Endothelial cell of hepatic sinusoid (primary cell): ENCODE measurements around the gene CCDC187.
"Not testable (repeated sequence)": the region's sequence is repeated elsewhere in the genome, so short reads cannot be mapped to it uniquely, and the experiment has no call there.

Source experiments
- in situ Hi-C: cut with HindIII; loops from 2 replicates; pipeline ENCODE4 v1.10.0; 2017; ENCODE audit warnings: low sequenced_read_pairs

Gene CCDC187

GRCh38 chr9:136303825-136304416 lies at the start of gene CCDC187:
CCDC187 (minus strand) TSS chr9:136304094; CDS start chr9:136303830, 264 bp downstream.
- in situ Hi-C loops, result no loop called here

- in situ Hi-C loops, result no loop called here
Observed at GRCh38 chr9:136353088-136353487, 49.2 kb upstream of the CCDC187 start.

DNA sequence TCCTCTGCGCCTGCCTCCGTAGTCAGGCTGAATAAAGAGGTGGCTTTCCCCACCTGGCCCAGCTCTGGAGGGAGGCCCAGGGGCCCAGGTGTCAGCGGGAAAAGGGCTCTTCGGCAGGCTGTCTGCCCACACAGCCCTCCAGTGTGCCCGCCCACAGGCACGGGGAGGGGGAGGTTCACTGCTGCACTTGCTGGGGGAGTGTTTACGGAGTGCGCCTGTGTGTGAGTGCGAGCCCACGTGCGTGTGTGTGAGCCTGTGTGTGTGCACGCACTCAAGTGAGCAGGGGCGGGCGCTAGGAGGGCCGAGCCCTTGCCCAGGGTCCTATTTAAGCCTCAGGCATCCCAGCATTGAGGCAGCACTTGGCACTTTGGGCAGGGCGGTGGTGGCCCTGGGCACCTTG lies 48.8 kb upstream of the CCDC187 start:
- in situ Hi-C loops, result no loop called here

GRCh38 chr9:136351868-136352267 lies 48.0 kb upstream of the CCDC187 start:
- in situ Hi-C loops, result not testable (repeated sequence)

GRCh38 chr9:136351252-136351800 lies 47.4 kb upstream of the CCDC187 start:
- in situ Hi-C loops, result no loop called here

DNA sequence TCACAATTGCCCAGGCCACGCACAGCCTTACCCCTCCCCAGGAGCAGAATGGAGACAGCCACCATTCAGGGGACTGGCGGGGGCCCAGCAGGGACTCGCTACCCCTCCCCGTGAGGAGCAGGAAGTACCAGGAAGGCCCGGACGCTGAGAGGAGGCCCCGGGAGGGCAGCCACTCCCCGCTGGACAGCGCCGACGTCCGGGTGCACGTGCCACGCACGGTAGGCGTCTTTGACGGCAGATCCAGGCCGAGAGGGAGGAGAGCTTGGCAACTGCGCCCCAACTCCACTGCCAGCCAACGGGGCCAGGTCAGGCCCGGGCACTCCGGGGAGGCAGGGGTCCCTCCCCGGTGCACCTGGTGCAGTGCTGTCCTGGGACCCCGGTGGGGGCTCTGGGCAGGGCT lies 45.7 kb upstream of the CCDC187 start:
- in situ Hi-C loops, result no loop called here

GRCh38 chr9:136348691-136349090 lies 44.8 kb upstream of the CCDC187 start:
- in situ Hi-C loops, result no loop called here

GRCh38 chr9:136347472-136348256 lies 43.8 kb upstream of the CCDC187 start:
- in situ Hi-C loops, result no loop called here

DNA sequence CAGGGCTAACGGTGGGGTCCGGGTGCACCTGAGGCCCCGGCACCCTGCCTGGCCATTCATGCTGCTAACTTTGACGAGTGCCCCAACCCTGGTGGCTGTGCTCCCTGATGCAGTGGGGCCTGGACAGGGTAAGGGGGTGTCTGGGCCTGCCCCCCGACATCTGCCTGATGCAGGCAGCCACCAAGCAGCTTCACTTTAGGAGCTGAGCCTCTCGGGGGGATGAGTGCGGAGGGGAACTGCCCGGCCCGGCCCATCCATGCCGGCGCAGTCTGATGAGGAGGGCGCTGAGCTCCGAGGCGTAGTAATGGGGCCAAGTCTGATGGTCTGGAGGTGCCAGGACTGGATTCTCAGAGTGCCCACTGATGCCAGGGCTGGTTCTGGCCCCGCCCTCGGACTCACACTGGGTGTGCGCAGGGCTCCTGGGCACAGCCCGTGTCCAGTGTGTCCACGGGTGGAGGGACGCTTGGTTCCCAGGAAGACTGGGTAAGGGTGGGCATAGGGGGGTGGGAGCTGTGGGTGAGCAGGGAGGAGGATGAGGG lies 43.1 kb upstream of the CCDC187 start:
- in situ Hi-C loops, result no loop called here

DNA sequence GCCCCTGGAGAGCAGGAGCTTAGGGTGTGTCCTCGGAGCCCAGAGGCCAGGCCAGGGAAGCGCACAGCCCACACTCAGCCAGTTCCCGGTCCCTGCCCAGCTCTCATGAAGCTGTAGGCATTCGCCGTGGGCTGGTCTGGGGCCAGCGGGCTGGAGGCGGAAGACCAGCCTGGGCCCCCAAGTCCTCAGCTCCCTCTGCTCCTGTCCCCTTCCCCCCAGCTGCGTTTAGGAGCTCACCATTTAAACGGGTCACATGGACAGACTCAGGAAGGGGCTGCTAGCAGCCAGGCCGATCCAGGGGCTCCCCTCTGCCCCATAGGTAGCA lies 42.2 kb upstream of the CCDC187 start:
- in situ Hi-C loops, result no loop called here

DNA sequence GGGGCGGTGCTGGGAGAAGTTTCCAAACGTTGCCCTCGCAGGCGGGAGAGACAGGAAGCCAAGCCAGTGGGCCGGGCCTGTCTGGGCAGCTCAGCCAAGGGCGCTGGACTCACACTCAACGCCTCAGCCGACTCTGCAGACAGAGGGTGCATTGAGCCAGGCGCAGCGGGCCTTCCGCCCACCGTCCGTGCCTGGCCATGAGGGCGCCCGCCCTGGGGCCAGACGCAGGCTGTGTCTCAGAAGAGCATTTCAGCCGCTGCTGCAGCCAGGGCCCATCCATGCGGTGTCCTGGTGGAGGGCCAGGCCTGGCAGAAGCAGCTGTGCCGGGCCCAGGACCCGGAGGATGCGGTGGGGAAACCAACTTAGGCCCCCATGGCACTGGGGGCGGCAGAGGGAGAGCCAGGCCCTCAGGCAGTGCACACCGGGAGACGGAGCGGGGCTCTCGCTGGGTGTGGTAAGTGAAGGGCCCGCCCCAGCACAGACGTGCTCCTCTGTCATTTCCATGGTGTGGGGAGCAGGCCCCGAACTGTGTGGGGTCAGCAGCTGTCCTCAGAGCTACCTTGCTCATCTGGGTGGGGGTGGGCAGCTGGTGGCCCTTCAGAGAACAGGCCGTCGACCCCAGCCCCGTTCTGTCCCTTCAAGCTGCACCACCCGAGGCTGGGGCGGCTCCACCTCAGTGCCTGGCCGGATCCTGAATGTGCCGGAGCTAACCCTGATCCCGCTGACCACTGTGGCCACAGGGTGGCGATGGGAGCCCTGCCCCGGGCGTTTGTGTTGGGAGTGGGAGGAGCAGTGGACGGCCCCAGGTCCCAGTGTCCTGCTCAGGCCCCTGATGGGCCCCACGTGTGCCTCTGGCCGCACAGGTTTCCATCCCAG lies 41.6 kb upstream of the CCDC187 start:
- in situ Hi-C loops, result no loop called here

DNA sequence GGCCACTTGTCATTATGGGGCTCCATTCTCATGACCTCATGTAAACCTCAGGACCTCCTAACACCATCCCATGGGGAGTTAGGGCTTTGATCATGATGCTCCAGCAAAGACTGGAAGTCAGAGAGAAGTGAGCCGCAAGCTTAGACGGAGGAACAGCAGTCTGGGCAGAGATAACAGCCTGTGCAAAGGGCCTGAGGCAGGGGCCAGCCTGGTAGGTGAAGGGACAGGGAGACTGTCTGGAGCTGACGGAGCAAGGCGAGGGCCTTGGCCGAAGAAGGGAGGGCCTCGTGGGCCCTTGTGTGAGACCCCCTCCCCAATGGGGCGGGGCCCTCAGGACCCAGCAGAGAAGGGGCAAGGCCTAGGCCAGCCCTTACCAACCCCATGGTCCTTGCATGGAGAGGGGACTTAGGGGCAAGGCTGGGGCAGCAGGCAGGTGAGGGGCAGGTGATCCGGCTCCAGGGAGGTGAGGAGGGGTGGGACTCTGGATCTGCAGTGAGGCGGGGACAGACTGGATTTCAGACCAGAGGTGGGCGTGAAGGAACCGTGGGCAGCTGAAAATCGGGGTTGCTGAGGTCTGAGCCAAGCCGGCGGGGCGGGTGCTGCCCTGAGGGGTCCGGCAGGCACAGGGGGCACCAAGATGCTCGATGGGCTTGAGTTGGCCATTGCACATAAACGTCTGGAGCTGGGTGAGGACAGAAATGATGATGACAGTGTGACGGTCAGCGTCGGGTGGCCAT lies 40.8 kb upstream of the CCDC187 start:
- in situ Hi-C loops, result no loop called here

GRCh38 chr9:136343884-136344269 lies 40.0 kb upstream of the CCDC187 start:
- in situ Hi-C loops, result no loop called here

- in situ Hi-C loops, result no loop called here
Observed at GRCh38 chr9:136343121-136343883, 39.4 kb upstream of the CCDC187 start.

DNA sequence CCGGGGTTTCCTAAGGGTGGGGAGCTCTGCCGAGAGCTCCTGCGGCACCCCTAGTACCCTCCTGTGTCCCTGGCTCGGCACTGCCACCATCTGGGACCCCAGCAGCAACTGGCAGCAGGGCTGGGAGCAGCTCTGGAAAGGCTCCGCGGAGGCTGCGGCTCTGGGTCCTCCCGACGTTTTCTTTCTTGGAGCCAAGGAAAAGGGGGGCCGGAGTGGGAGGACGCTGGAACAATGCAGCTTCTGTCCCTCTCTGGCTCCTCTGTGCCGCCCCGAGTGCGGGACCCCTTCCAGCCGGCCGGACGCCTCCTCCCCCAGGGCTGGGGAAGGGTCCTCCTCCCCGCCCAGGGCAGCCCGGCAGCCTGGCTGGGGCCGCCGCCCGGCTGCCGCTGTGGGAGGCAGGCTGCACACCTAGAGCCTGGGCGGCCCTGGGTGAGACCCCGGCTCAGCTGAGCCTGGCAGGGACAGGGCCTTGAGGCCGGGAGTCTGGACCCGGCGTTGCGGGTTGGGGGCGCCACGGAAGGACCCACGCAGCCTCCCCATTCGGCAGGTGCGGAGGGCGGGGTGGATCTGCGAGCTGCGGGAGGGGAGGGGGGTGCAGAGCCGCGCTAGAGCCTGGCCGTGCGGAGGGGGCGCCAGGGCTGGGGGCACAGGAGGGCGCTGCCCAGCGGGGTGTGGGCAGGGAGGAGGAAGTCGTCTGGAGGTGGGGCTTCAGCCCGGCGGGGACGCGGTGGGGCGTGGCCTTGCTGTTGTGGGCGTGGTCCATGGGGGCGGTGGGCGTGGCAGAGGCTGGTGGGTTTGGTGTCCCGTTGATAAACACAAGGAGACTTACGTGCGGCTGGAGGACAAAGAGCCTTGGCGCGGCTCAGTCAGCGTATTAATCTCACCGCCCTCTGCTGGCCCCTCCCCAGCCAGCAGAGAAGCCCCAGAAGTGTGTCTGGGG lies 38.6 kb upstream of the CCDC187 start:
- in situ Hi-C loops, result no loop called here

DNA sequence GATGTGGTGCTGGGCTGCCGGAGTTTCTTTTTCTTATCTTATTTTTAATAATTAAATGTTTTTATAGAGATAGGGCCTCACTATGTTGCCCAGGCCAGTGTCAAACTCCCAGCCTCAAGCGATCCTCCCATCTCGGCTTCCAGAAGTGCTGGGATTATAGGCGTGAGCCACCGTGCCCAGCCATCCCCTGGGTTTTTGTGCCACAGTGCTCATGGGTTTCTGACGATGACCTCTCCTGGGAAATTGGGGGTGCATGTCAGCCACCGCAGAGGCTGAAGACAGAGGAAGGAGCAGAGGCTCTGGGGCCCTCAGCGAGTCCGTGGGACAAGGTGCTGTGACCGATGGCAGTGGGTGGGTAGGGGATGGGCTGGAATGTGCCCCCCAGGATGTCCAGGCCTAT lies 37.9 kb upstream of the CCDC187 start:
- in situ Hi-C loops, result no loop called here

- in situ Hi-C loops, result no loop called here
Observed at GRCh38 chr9:136341042-136341655, 37.3 kb upstream of the CCDC187 start.

- in situ Hi-C loops, result no loop called here
Observed at GRCh38 chr9:136340356-136341041, 36.6 kb upstream of the CCDC187 start.
